Measurements from ENCODE around the gene OR2F1.

DNA sequence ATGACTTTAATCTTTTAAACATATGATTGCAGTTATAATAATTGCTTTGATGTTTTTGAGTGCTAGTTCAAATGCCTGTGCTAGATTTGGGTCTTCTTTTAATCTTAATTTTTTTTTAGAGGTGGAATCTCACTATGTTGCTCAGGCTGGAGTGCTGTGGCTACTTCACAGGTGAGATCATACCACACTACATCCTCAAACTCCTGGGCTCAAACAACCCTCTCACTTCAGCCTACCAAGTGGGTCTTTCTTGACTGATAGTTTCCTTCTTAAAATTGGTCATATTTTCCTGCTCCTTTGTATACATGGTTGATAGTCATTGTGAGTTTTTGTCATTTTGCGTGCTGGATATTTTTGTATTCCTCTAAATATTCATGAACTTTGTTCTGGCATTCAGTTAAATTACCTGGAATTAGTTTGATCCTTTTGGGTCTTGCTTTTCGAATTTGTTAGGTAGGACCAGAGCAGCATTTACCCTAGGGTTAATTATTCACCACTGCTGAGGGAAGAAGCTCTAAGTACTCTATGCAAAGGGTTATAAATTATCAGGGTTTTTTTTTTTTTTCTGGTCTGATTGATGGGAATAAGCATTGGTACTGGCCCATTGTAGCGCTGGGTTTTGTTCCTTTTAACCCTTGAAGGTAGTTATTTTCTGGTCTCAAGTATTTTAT is 40.6 kb upstream of the OR2F1 start:
- no peak for TF ChIP-seq TAF1 (IDR thresholded peaks at IDR 0.05; ENCODE audit: borderline replicate concordance, insufficient read depth, low read length)
- TF ChIP-seq POLR2AphosphoS5 (IDR thresholded peaks at IDR 0.05; ENCODE audit: low read depth, low read length), result no peak
- TF ChIP-seq SIN3A (IDR thresholded peaks at IDR 0.05; ENCODE audit: borderline replicate concordance, insufficient read depth, low read length), result no peak
